Activated naive CD8-positive, alpha-beta T cell treated with anti-CD3 and anti-CD28 coated beads, Interleukin-2, amount 50 U/mL, for 24 hours (primary cell): ENCODE data around the gene GRM8.

Experiments
- ATAC-seq: fragments of 150-1000 bp; cut with Tn5 transposase; one replicate; pipeline ENCODE4 v1.10.0; 2021
- DNase-seq: peaks from one replicate; pipeline ENCODE4 v3.0.0; 2021
- H3K27ac Mint-ChIP-seq: one replicate; pipeline ENCODE4 v1.8.0; 2021; ENCODE audit warnings: mild to moderate bottlenecking, mixed read lengths
- H3K27me3 Mint-ChIP-seq: one replicate; pipeline ENCODE4 v1.8.0; 2021; ENCODE audit warnings: mixed read lengths
- H3K36me3 Mint-ChIP-seq: one replicate; pipeline ENCODE4 v1.8.0; 2021; ENCODE audit warnings: low read depth, mixed read lengths
- H3K4me1 Mint-ChIP-seq: one replicate; pipeline ENCODE4 v1.8.0; 2021; ENCODE audit warnings: mixed read lengths
- H3K4me3 Mint-ChIP-seq: one replicate; pipeline ENCODE4 v1.8.0; 2021; ENCODE audit warnings: mild to moderate bottlenecking, moderate library complexity, mixed read lengths
- H3K9me3 Mint-ChIP-seq: one replicate; pipeline ENCODE4 v1.8.0; 2021; ENCODE audit warnings: mixed read lengths

Gene GRM8

GRCh38 chr7:126718419-126718818 lies 534.3 kb downstream of the GRM8 start:
- H3K4me1 Mint-ChIP-seq: no peaks in the 10 kb centered on the region
- no peak for ATAC-seq
- no peaks in the 10 kb centered on the region for H3K36me3 Mint-ChIP-seq
- no peaks in the 10 kb centered on the region for H3K9me3 Mint-ChIP-seq
- DNase-seq: no peak
- no peak overlapping the region for H3K4me3 Mint-ChIP-seq
- H3K27ac Mint-ChIP-seq: no peak overlapping the region
- no peaks in the 10 kb centered on the region for H3K27me3 Mint-ChIP-seq

- no peak for ATAC-seq
- H3K27me3 Mint-ChIP-seq: no peaks in the 10 kb centered on the region
- H3K27ac Mint-ChIP-seq: no peak overlapping the region
- DNase-seq: no peak
- no peaks in the 10 kb centered on the region for H3K36me3 Mint-ChIP-seq
- no peaks in the 10 kb centered on the region for H3K9me3 Mint-ChIP-seq
- H3K4me1 Mint-ChIP-seq: no peaks in the 10 kb centered on the region
- no peak overlapping the region for H3K4me3 Mint-ChIP-seq
These were observed 536.4 kb downstream of the GRM8 start for GRCh38 chr7:126716321-126716720.

DNA sequence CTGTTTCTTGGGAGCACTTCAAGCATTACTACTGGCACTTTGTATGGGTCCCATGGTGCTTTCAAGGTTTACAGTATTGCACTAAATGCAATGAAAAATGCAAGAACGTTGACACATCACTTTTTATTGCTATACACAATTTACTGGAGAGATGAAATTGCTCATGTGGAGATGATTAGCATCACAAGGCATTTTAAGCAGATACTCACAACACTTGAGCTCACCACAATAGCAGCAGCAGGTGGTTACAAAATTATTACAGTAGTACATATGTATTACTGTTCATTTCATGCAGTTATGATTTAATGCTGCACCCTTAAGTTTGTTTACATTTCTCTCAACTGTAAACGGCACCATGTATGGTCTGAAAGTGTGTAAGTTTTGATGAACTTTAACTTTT lies 537.7 kb downstream of the GRM8 start:
- no peaks in the 10 kb centered on the region for H3K36me3 Mint-ChIP-seq

DNA sequence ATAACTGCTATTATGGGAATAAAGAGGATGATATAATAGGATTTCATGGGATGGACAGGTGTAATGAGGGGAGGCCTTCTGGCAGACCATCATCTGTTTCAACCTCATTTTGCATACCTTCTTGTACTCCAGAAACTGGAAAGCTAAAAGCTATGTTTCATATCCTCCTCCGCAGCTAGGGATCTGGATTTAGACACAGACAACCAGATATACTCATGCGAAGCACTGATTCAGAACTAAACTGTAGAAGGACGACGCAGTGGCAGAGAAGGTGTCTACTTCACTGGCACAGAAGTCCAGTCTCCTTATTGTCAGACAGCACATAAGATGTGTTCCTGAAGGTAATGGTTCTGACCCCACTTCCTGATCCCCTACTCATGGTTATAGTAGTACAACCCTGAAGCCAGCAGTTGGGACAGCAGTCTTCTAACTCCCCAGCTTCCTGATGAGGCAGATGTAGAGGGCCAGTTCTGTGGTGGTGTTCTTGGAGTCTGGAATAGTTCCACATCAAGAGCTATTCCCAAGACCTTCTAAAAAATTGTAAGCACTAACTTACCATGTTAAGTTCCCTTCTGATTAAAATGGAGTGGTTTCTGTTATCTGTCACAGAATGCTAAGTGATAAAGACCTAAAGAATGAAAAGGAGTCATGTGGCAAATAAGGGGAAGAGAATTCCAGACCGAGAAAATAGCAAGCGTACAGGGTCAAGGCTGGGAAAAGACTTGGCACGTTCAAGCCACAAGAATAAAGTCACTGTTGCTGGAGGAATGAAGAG lies 550.3 kb downstream of the GRM8 start:
- Mint-ChIP-seq H3K27me3 (no peaks in the 10 kb centered on the region), H3K4me1 (no peaks in the 10 kb centered on the region), H3K27ac (no peak overlapping the region), H3K4me3 (no peak overlapping the region), H3K9me3 (peaks cover 3% of the 10 kb centered on the region), H3K36me3 (no peaks in the 10 kb centered on the region)
- no peak for DNase-seq
- ATAC-seq: no peak

More for the DNA sequence above, 537.7 kb downstream of the GRM8 start:
- H3K4me1 Mint-ChIP-seq: no peaks in the 10 kb centered on the region
- DNase-seq: no peak
- H3K9me3 Mint-ChIP-seq: peaks cover 3% of the 10 kb centered on the region
- ATAC-seq: no peak
- no peaks in the 10 kb centered on the region for H3K27me3 Mint-ChIP-seq
- H3K4me3 Mint-ChIP-seq: no peak overlapping the region
- no peak overlapping the region for H3K27ac Mint-ChIP-seq

- peak; percentile 86 for ATAC-seq
- no peak overlapping the region for H3K27ac Mint-ChIP-seq
- H3K4me1 Mint-ChIP-seq: no peaks in the 10 kb centered on the region
- H3K4me3 Mint-ChIP-seq: no peak overlapping the region
- peaks cover 3% of the 10 kb centered on the region for H3K9me3 Mint-ChIP-seq
- DNase-seq: peak; percentile 31
- H3K27me3 Mint-ChIP-seq: no peaks in the 10 kb centered on the region
- H3K36me3 Mint-ChIP-seq: no peaks in the 10 kb centered on the region
These were observed 551.7 kb downstream of the GRM8 start for GRCh38 chr7:126700807-126701604.

GRCh38 chr7:126699707-126700106 lies 553.0 kb downstream of the GRM8 start:
- H3K27me3 Mint-ChIP-seq: no peaks in the 10 kb centered on the region
- H3K4me3 Mint-ChIP-seq: no peak overlapping the region
- ATAC-seq (no peak), DNase-seq (no peak)
- H3K9me3 Mint-ChIP-seq: peaks cover under 1% of the 10 kb centered on the region
- no peak overlapping the region for H3K27ac Mint-ChIP-seq
- no peaks in the 10 kb centered on the region for H3K4me1 Mint-ChIP-seq
- no peaks in the 10 kb centered on the region for H3K36me3 Mint-ChIP-seq

GRCh38 chr7:126698909-126699308 lies 553.8 kb downstream of the GRM8 start:
- Mint-ChIP-seq H3K4me3 (no peak overlapping the region), H3K27ac (no peak overlapping the region), H3K4me1 (no peaks in the 10 kb centered on the region), H3K9me3 (no peaks in the 10 kb centered on the region), H3K27me3 (no peaks in the 10 kb centered on the region), H3K36me3 (no peaks in the 10 kb centered on the region)
- ATAC-seq: no peak
- DNase-seq: no peak

DNA sequence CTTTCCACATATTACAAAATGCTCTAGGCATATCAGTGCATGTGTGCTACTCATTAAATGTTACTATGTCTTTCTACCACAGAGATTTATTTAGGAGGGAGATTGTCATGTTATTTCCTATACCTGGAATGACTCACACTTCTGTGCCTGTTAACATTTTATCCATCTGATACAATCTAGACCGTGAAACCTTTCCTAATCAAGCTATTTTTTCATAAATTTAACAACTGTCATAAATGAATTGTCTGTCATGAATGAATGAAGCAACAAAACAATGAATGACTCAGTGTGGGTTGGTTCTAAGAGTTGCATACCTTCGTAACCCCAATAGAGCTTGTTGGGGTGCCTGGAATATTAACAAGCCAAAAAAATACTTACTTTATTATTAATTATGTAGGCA lies 554.3 kb downstream of the GRM8 start:
- no peaks in the 10 kb centered on the region for H3K36me3 Mint-ChIP-seq
- no peaks in the 10 kb centered on the region for H3K4me1 Mint-ChIP-seq
- no peak overlapping the region for H3K27ac Mint-ChIP-seq
- no peak overlapping the region for H3K4me3 Mint-ChIP-seq
- DNase-seq (no peak), ATAC-seq (no peak)
- H3K27me3 Mint-ChIP-seq: no peaks in the 10 kb centered on the region
- H3K9me3 Mint-ChIP-seq: no peaks in the 10 kb centered on the region

GRCh38 chr7:126696256-126697038 lies 556.3 kb downstream of the GRM8 start:
- ATAC-seq (no peak), DNase-seq (no peak)
- H3K27ac Mint-ChIP-seq: no peak overlapping the region
- no peaks in the 10 kb centered on the region for H3K27me3 Mint-ChIP-seq
- no peaks in the 10 kb centered on the region for H3K36me3 Mint-ChIP-seq
- no peak overlapping the region for H3K4me3 Mint-ChIP-seq
- H3K9me3 Mint-ChIP-seq: no peaks in the 10 kb centered on the region
- H3K4me1 Mint-ChIP-seq: no peaks in the 10 kb centered on the region

GRCh38 chr7:126690848-126691751 lies 561.6 kb downstream of the GRM8 start:
- DNase-seq: no peak
- Mint-ChIP-seq H3K4me3 (no peak overlapping the region), H3K27ac (no peak overlapping the region), H3K4me1 (no peaks in the 10 kb centered on the region), H3K27me3 (no peaks in the 10 kb centered on the region), H3K36me3 (no peaks in the 10 kb centered on the region), H3K9me3 (no peaks in the 10 kb centered on the region)
- no peak for ATAC-seq

DNA sequence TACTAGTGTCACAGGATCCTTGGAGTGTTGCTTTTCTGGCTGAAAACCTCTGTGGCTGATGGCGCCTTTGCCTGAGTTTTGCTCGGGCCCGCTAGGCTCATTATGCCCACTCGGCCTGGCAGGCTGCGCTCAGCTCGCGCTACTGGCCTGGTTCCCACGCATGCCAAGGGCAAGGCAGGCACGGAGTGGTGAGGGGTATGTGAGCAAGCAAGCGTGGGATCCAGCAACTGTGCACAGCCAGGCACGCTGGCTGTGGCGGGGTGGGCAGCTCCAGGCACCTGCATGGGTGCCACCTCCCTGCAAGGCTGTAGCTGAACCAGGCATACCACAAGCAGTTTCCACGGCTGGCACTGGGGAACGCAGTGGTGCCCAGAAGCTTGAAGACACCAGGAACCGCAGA lies 562.6 kb downstream of the GRM8 start:
- Mint-ChIP-seq H3K27ac (no peak overlapping the region), H3K4me1 (no peaks in the 10 kb centered on the region), H3K36me3 (no peaks in the 10 kb centered on the region), H3K27me3 (no peaks in the 10 kb centered on the region), H3K9me3 (no peaks in the 10 kb centered on the region), H3K4me3 (no peak overlapping the region)
- ATAC-seq: no peak
- DNase-seq: no peak

- DNase-seq (no peak), ATAC-seq (no peak)
- H3K27me3 Mint-ChIP-seq: no peaks in the 10 kb centered on the region
- H3K4me3 Mint-ChIP-seq: no peak overlapping the region
- H3K36me3 Mint-ChIP-seq: no peaks in the 10 kb centered on the region
- no peak overlapping the region for H3K27ac Mint-ChIP-seq
- H3K4me1 Mint-ChIP-seq: no peaks in the 10 kb centered on the region
- H3K9me3 Mint-ChIP-seq: no peaks in the 10 kb centered on the region
These were observed 563.7 kb downstream of the GRM8 start for GRCh38 chr7:126689037-126689436.

DNA sequence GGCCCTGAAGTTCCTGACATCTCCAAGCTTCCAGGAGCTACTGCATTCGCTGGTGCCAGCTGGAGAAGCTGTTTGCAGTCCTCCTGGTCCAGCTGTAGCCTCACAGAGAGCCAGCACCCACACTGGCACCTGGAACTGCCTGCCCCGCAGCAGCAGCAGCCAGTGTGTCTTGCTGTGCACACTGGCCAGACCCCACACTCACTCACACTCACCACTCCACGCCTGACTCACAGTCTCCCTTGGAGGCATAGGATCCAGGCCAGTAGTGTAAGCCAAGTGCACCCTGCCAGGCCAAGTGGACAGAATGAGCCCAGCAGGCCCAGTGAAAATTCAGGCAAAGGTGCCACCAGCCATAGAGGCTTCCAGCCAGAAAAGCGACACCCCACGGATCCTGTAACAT lies 566.3 kb downstream of the GRM8 start:
- H3K36me3 Mint-ChIP-seq: no peaks in the 10 kb centered on the region
- H3K4me3 Mint-ChIP-seq: no peak overlapping the region
- DNase-seq (no peak), ATAC-seq (peak; percentile 39)
- no peaks in the 10 kb centered on the region for H3K27me3 Mint-ChIP-seq
- no peaks in the 10 kb centered on the region for H3K4me1 Mint-ChIP-seq
- no peak overlapping the region for H3K27ac Mint-ChIP-seq
- no peaks in the 10 kb centered on the region for H3K9me3 Mint-ChIP-seq

GRCh38 chr7:126685596-126685995 lies 567.1 kb downstream of the GRM8 start:
- no peaks in the 10 kb centered on the region for H3K27me3 Mint-ChIP-seq
- DNase-seq: no peak
- no peak for ATAC-seq
- no peaks in the 10 kb centered on the region for H3K36me3 Mint-ChIP-seq
- H3K4me1 Mint-ChIP-seq: no peaks in the 10 kb centered on the region
- no peaks in the 10 kb centered on the region for H3K9me3 Mint-ChIP-seq
- H3K4me3 Mint-ChIP-seq: no peak overlapping the region
- no peak overlapping the region for H3K27ac Mint-ChIP-seq
